Left ventricle myocardium inferior (tissue), 1 donor: ENCODE data around the gene HTRA3. TPM values are rescaled to one million over a fixed set of nuclear protein-coding genes. Genes with fewer than 3 reads are reported as not detected.

Experiments used
- DNase-seq: peaks from one replicate; pipeline ENCODE4 v3.0.0-alpha.2; 2020
- H3K27ac ChIP-seq: fragments of 200-600 bp; replicated peaks from 2 replicates; pipeline ENCODE4 v1.8.0; 2021
- H3K27me3 ChIP-seq: fragments of 200-600 bp; 2 replicates; pipeline ENCODE4 v1.8.0; 2021; ENCODE audit warnings: low read depth
- H3K36me3 ChIP-seq: fragments of 200-600 bp; 2 replicates; pipeline ENCODE4 v1.8.0; 2021
- H3K4me1 ChIP-seq: fragments of 200-600 bp; 2 replicates; pipeline ENCODE4 v1.8.0; 2021
- H3K4me3 ChIP-seq: fragments of 200-600 bp; 2 replicates; pipeline ENCODE4 v1.8.0; 2021; ENCODE audit warnings: mild to moderate bottlenecking, moderate library complexity
- H3K9me3 ChIP-seq: fragments of 200-600 bp; replicated peaks from 2 replicates; pipeline ENCODE4 v1.8.0; 2021
- CTCF ChIP-seq: fragments of 200-600 bp; IDR thresholded peaks from 2 replicates; pipeline ENCODE4 v1.8.0; 2021; ENCODE audit warnings: antibody characterized with exemption, mild to moderate bottlenecking, borderline replicate concordance
- intact Hi-C: fragments of 100-400 bp; cut with micrococcal nuclease; formaldehyde crosslinking; loops from one replicate; pipeline ENCODE4 v1.11.0; 2022
- total RNA-seq: library from RNA; stranded (reverse); fragmentation: NEBNext Ultra II Directional; extraction: Animal tissue kit (Norgen Biotek cat#: 25700); gene quantifications from one replicate; pipeline ENCODE4 v1.2.1, GENCODE V29; 2021
- donor health status: DM: no; HTN: yes; CAD: no; lungs with severe emphysema.

Gene HTRA3
- total RNA-seq, 1 donor from 2014 or later, result 119 TPM

- Histone ChIP-seq H3K4me3 (peak overlapping the region; percentile 78), H3K27me3 (no peaks in the 10 kb centered on the region), H3K27ac (peak overlapping the region; percentile 86), H3K36me3 (no peaks in the 10 kb centered on the region), H3K9me3 (no peaks in the 10 kb centered on the region), H3K4me1 (peaks cover 94% of the 10 kb centered on the region)
- TF ChIP-seq CTCF, result no peak
- intact Hi-C loops, result no loop called here
- DNase-seq, result peak; percentile 63
Observed at GRCh38 chr4:8272472-8273428, 3.2 kb downstream of the HTRA3 start.

GRCh38 chr4:8273450-8273849 lies 3.9 kb downstream of the HTRA3 start:
- no peak for DNase-seq
- H3K36me3 ChIP-seq, result no peaks in the 10 kb centered on the region
- TF ChIP-seq CTCF, result no peak
- H3K27ac ChIP-seq, result peak overlapping the region; percentile 86
- H3K4me3 ChIP-seq, result peak overlapping the region; percentile 78
- H3K4me1 ChIP-seq, result peaks cover 96% of the 10 kb centered on the region
- no peaks in the 10 kb centered on the region for H3K9me3 ChIP-seq
- H3K27me3 ChIP-seq, result no peaks in the 10 kb centered on the region
- intact Hi-C loops, result no loop called here

- H3K36me3 ChIP-seq, result no peaks in the 10 kb centered on the region
- H3K27me3 ChIP-seq, result no peaks in the 10 kb centered on the region
- peak overlapping the region; percentile 78 for H3K4me3 ChIP-seq
- peaks cover 96% of the 10 kb centered on the region for H3K4me1 ChIP-seq
- no peak for DNase-seq
- TF ChIP-seq CTCF, result no peak
- peak overlapping the region; percentile 86 for H3K27ac ChIP-seq
- intact Hi-C loops, result no loop called here
- no peaks in the 10 kb centered on the region for H3K9me3 ChIP-seq
Observed at GRCh38 chr4:8274066-8274652, 4.6 kb downstream of the HTRA3 start.

DNA sequence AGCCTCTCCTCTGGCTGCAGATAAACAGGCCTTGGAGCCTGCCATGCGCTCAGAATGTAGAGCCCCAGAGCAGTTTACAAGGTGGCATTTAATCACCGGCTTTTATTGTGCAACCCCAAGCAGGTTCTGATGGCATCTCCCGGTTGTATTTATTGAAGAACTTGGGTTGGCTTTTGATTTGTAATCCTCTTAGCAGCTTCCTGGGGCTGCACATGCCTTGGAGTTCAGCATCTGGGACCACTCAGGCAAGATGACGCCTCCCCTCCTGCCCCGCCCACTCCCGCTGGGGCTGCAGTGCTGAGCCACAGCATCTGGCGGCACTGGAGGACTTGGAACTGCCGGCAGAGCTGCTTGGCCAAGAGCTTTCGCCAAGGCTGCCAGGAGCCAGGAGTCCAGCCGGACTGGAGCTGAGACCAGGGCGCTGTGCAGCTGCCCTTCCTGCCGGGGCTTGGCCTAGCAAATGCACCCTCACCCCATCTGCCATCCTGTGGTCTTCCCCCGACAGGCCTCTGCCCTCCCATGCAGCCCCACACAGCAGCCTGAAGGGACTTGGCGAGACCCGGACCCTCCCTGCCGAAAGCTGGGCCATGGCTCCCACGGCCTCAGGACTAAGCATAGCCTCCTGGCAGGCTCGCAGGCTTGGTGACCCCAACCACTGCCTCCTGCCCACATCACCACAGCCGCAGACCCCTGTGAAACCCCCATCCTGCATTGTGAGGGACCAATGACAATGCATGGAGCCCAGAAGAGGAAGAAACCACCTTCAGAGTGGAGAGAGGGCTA lies 5.4 kb downstream of the HTRA3 start:
- Histone ChIP-seq H3K36me3 (no peaks in the 10 kb centered on the region), H3K4me1 (peaks cover 100% of the 10 kb centered on the region), H3K9me3 (no peaks in the 10 kb centered on the region), H3K27me3 (no peaks in the 10 kb centered on the region), H3K27ac (peak overlapping the region; percentile 86), H3K4me3 (peak overlapping the region; percentile 45)
- TF ChIP-seq CTCF, result peak; percentile 53
- peak; percentile 90 for DNase-seq
- intact Hi-C loops, result no loop called here

DNA sequence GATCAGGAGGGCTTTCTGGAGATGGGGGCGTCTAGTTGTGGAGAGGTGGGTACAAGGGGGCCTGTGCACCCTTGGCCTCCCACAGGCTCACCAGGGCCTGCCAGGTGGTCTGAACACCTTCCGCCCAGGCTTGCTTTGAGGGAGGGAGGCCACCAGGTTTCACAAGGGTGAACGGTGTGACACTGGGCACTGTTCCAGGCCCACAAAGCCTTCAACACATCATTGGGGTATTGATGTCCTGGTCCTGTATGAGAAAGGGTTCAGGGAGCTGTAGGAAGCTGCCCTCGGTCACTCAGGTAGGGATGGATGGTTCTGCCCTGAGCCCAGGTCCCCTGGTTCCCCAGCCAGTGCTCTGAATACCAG lies 6.0 kb downstream of the HTRA3 start:
- no peaks in the 10 kb centered on the region for H3K27me3 ChIP-seq
- peak; percentile 10 for DNase-seq
- H3K4me3 ChIP-seq, result peak overlapping the region; percentile 45
- peak overlapping the region; percentile 86 for H3K27ac ChIP-seq
- H3K4me1 ChIP-seq, result peaks cover 100% of the 10 kb centered on the region
- intact Hi-C loops, result no loop called here
- no peaks in the 10 kb centered on the region for H3K9me3 ChIP-seq
- TF ChIP-seq CTCF, result no peak
- H3K36me3 ChIP-seq, result no peaks in the 10 kb centered on the region
